ENCODE data around the gene SPECC1L. TPM values are rescaled to one million over a fixed set of nuclear protein-coding genes. Genes with fewer than 3 reads are reported as not detected.

SPECC1L gene
- total and polyA plus RNA-seq, 2 of the 8 experiments (the other 6 are each of a cell fraction or from before 2014, with no cell fraction given): 15.7 to 61.6 TPM

- no peak for TF ChIP-seq SAP30 (IDR thresholded peaks at IDR 0.05; ENCODE audit: insufficient read depth, insufficient replicate concordance, low read length)
These were observed 53.1 kb downstream of the SPECC1L start (continued) for GRCh38 chr22:24323695-24324094.
